DLD1 (cell line): ENCODE results near the gene WDR27.

ENCODE experiments used
- in situ Hi-C: cut with HindIII; loops from 2 replicates; pipeline ENCODE4 v1.10.0; 2017; ENCODE audit warnings: low sequenced_read_pairs

Gene WDR27

DNA sequence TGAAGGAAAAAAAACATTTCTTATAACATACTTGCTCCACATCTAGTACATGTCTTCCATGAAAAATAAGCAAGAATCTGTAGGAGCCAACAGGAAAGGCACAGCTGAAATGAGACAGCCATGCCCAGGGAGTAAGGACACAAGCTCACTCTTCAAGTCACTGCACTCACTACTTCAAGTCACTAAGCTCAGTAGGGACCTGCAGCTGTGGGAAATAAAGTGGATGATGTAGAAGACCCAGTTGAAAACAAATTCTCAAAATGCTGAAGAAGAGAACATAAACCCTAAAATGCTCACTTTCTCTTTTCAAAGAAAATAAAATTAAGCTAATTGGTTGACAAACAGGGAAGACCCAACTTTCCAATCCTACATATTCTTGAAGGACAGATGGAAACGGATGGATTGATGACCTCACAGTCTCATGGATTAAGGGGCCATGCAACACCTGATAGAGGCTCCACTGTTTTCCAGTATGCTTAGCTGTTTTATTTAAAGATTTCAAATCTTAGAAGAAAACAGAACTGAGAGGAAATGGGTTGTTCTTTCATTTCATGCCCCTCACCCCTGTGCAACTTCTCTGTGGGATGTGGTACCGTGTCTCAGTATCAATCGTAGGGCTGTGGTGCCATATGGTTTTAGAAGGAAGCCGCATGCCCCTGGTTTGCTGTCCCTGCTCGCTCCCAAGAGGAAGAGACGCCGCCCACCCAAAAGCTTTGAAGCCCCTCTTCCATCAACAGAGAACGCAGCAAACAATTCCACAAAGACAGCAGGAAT is 133.3 kb downstream of the WDR27 start:
- in situ Hi-C loops: no loop called here

DNA sequence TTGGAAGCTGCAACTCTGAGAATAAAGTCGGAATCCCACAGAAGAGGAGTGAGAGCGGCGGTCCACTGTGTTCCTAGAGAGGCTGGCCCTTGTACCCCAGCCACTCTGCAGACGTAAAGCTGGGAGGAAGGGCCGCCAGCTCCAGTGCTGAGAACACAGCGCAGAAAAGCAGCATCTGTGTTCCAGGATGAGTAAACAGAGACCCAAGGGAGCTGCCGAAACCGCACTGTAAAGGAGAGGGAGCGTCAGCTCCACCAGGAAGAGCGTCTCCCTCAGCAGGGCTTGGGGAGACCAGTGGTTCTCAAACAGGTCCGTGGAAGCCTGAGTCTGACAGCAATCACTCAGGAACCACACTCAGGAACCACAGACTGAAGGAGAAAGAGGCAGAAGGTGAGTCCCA is 134.0 kb downstream of the WDR27 start:
- in situ Hi-C loops: no loop called here

- in situ Hi-C loops: no loop called here
Observed at GRCh38 chr6:169566961-169567750, 134.7 kb downstream of the WDR27 start.

GRCh38 chr6:169566319-169566718 is 135.5 kb downstream of the WDR27 start:
- in situ Hi-C loops: no loop called here

DNA sequence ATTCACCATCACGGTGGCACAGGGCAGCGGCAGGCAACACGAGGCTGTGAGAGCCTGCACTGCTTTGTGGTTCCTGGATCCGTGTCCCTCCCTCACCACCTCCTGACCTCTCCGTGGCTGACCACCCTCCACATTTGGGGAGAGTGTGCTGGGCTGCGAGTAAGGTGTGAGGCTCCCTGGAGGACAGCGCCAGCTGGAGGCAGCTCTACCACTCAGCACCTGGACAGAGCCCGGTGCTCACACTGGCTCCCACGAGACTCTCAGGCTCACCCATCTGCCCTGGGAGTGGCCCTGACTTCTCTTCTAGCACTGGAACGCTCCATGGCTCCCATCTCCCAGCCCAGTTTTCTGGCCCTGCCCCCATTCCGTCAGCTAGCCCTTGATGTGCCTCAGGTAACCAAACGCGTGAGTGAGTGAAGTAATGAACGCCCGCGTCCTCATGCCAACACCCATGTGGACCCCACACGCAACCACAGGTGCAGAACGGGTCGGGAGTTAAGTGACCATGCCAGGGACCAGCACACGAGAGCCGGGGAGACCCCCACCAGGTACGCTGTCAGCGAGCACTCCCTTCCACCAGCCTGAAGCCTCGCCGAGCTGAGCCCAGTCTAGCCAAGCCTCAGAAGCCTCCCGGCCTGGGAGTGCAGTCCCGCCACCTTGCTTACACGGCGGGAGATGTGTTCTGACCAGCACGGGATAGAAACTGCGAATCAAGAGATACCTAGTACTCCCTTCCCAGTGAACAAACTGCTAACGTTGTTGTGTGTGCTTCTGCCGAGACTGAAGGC is 137.2 kb downstream of the WDR27 start:
- in situ Hi-C loops: no loop called here

DNA sequence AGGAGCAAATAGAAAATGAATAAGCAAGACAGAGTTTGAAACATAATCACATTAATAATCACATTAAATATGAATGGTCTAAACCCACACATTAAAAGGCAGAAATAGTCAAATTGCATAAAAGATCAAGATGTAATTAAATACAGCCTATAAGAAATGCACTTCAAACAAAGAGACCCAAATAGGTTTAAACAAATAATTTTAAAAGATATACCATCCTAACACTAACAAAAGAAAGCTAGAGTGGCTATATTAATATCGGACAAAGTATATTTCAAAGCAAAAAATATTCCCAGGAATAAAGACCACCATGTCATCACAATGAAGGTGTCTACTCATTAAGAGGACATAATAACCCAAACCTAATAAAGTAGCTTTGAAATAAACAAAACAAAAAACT is 140.2 kb downstream of the WDR27 start:
- in situ Hi-C loops: no loop called here

DNA sequence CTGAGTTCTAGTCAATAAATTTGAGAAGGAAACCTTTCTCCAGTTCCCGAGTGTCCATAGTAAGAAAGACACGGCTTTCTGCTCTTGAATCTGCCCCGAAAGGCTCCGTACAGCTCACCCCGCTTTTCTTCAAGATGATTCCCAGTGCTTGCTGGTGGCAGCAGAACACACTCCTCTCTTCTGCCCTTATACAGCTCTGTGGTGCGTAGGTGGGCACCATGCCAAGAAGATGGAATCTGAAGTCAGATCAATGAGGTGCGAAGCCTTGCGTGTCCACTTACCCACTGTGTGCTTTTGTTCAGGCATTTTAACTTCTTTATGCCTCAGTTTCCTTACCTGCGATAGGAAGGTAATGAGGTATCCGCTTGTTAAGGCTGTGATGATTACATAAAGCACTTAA is 142.2 kb downstream of the WDR27 start:
- in situ Hi-C loops: no loop called here

GRCh38 chr6:169558774-169559441 is 142.9 kb downstream of the WDR27 start:
- in situ Hi-C loops: no loop called here

DNA sequence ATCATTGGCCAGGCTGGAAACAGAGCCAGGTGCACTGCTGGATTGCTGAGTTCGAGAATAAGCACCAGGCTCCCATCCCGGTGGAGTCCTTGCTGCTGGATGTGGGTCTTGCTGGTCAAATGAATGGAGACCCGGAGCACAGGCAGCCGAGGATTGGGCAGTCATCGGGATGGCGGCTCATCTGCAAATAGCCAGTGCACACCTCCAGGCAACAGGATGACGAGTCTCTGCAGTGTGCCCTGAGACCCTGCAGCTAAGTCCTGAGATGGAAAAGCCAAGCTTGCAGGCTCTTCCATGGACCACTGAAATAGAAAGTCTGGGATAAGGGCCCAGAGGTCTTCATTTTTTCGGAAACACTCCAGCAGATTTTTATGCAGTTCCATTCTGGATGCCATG is 143.5 kb downstream of the WDR27 start:
- in situ Hi-C loops: no loop called here

GRCh38 chr6:169557887-169558286 is 143.9 kb downstream of the WDR27 start:
- in situ Hi-C loops: no loop called here

- in situ Hi-C loops: no loop called here
Observed at GRCh38 chr6:169556758-169557548, 144.9 kb downstream of the WDR27 start.

- in situ Hi-C loops: no loop called here
Observed at GRCh38 chr6:169555971-169556617, 145.7 kb downstream of the WDR27 start.

DNA sequence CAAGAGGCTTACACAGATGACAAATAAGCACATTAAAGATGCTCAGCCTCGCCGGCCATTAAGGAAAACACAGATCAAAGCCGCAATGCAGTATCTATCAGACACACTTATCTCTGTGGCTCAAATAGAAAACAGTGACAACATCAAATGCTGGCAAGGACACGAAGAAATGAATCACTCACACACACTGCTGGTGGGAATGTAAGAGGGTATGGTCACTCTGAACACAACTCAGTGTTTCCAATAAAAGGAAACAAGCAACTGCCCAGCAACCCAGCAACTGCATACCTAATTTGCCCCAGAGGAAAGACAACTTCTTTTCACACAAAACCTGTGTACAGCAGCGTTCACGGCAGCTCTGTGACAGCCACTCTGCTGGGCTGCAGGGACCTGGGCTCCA is 155.8 kb downstream of the WDR27 start:
- in situ Hi-C loops: no loop called here

- in situ Hi-C loops: no loop called here
Observed at GRCh38 chr6:169543704-169544103, 158.1 kb downstream of the WDR27 start.

- in situ Hi-C loops: no loop called here
Observed at GRCh38 chr6:169542491-169542890, 159.3 kb downstream of the WDR27 start.

DNA sequence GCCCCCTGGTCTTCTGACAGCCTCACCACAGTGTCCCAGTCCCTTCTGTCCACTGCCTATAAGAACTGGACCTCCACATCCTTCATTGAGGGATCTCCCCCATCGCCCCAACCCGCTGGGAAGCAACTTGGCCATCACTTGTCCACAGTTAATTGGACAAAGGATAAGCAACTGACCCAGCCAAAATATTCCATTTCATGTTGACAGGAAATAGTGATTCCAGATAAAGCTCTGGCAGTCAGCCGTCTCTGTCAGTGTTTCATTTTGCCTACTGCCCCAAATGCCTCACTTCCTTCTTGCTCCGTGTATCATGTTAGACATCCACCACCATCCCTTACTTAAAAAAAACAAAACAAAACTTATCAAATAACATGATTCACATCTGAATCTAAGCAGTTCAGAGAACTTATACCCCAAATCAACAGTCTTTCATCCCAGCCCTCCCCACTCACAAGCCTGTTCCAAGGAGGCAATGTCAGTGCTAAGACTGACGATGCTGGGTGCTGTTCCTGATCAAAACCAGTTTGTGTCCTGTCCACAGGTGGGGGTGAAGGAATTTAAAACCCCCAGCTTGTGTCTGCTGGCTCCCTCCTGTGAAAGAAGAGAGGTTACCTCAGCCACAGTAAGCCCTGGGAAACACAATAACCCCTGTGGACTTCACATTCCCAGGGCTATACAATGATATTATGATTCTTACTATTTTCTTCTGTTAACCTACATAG is 162.5 kb downstream of the WDR27 start:
- in situ Hi-C loops: no loop called here

DNA sequence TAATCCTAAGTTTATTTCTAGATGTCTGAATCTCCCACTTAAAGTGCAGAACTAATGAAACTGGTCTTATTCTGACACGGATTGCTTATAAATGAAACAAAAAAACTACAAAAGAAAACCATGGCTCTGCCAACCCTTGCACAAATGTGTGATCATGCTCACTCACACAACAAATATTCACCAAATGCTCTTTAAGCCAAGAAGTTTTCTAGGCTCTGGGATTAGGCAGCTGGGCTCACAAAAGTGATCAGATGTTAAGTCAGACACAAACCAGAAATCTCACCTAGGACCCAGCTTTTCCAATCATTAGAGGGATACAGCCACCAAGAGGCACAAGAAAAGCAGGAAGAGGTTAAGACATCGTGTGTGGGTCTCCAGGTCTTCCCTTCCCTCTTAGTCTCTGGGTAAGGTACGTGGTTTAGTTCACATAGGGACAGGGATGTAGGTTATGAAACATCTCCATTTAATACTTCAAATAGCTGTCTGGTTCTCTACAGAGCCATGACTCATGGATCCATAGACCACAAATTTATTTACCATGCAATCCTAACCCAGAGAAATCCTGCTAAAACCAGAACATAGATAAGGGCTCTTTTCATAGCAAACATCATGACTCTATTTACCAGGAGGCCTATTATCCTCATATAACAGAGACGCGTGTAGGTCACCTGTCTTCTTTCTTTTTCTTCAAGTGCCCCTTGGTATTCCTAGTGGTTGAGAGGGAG is 165.2 kb downstream of the WDR27 start:
- in situ Hi-C loops: no loop called here

- in situ Hi-C loops: no loop called here
Observed at GRCh38 chr6:169534039-169534421, 167.8 kb downstream of the WDR27 start.
